NCI-H2171 (cell line): Measurements from ENCODE around the gene CACUL1.

Source experiments
- DNase-seq: peaks from one replicate; lab custom pipeline; 2025; lab: John Stamatoyannopoulos, UW

The CACUL1 gene

DNA sequence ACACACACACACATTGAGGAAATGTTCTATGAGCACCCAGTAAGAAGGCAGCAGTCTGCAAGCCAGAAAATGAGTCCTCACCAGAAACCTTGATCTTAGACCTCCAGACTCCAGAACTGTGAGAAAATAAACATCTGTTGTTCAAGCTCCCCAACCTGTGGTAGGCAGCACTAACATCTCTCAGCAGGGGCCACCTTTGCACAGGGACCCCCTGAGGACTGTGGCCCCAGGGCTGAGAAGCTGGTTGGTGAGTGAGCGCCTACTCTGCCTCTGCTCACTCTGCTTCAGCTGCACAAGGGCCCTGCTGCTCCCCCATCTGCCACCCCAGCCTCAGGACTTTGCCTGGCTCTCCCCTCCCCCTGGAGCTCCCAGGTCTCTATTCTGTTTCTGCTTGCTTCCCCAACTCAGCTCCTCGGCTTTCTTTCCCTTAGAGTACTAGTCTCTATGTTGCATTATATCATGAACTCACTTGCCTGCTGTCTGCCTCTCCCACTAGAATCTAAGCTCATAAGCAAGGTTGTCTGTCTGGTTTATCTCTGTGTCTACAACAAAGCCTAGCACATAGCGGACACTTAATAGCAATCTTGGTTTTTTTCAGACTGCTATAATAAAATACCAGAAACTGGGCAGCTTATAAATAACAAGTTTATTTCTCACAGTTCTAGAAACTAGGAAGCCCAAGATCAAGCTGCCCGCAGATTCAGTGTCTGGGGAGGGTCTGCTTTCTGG lies 118.9 kb downstream of the CACUL1 start:
- no peak for DNase-seq

DNA sequence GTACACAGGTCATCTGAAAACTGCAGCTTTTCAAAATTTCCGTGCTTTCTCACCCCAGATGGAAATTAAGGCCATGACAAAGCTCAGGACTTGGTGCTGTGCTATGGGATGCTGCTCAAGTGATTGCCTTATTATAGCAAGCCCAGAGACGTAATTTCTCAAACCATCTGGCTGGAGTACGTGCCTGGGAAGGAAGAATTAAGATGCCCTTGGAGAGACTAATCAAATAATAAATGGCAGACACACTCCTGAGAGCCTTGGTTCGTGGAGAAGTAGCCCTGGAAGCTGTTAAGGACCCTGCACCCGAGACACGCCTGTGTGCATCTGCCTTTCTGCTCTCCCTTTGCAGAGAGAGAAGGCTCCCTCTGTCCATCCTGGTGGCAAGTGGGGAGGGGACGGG lies 121.0 kb downstream of the CACUL1 start:
- no peak for DNase-seq

GRCh38 chr10:118629211-118629610 lies 125.6 kb downstream of the CACUL1 start:
- DNase-seq: no peak

DNA sequence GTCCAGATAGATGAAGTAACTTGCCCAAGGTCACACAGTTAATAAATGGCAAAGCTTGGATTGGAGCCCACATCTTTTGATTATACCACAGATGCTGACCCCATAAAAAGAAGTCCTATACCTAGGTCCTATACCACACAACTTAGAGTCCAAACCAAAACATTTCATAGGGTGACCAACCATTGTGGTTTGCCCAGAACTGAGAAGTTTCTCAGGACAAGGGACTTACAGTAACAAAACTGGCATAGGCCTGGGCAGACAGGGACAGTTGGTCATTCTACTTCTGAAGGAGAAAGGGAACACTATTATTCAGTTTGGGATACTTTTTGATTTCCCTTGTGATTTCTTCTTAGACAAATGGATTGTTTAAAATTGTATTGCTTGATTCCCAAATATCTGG lies 126.4 kb downstream of the CACUL1 start:
- no peak for DNase-seq

GRCh38 chr10:118626953-118627352 lies 127.8 kb downstream of the CACUL1 start:
- no peak for DNase-seq
